Measurements from ENCODE around the gene RACGAP1.

The RACGAP1 gene

DNA sequence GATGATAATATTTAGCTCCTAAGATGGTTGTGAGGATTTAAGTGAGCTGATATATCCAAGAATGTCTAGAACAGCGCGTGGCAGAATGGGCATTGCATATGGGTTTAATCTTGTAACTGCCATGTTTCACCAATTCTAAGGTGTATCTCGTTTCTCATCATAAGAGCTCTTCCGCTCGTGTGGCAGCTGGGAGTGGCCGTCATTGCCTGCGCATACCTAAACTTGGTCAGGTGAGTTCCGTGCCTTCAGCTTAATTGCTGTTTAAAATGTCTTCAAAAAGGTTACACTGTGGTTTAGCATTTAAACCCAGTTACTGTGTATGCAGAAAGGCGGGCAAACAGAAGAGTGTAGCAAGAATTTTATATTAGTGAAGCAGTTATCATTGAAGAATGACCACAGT is 79.2 kb downstream of the RACGAP1 start:
- in situ Hi-C loops (cut with MboI; ENCODE audit: low sequenced_read_pairs, unreplicated experiment): no loop called here
- DNase-seq (ENCODE audit: low spot score): no peak
- TF ChIP-seq, protein P1, sequence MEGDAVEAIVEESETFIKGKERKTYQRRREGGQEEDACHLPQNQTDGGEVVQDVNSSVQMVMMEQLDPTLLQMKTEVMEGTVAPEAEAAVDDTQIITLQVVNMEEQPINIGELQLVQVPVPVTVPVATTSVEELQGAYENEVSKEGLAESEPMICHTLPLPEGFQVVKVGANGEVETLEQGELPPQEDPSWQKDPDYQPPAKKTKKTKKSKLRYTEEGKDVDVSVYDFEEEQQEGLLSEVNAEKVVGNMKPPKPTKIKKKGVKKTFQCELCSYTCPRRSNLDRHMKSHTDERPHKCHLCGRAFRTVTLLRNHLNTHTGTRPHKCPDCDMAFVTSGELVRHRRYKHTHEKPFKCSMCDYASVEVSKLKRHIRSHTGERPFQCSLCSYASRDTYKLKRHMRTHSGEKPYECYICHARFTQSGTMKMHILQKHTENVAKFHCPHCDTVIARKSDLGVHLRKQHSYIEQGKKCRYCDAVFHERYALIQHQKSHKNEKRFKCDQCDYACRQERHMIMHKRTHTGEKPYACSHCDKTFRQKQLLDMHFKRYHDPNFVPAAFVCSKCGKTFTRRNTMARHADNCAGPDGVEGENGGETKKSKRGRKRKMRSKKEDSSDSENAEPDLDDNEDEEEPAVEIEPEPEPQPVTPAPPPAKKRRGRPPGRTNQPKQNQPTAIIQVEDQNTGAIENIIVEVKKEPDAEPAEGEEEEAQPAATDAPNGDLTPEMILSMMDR (IDR thresholded peaks at IDR 0.05; ENCODE audit: borderline replicate concordance, control extremely low read depth, extremely low read depth, insufficient read depth, missing control alignments): no peak

GRCh38 chr12:49945394-49946080 is 79.8 kb downstream of the RACGAP1 start:
- in situ Hi-C loops (cut with MboI; ENCODE audit: low sequenced_read_pairs, unreplicated experiment): no loop called here
- TF ChIP-seq, protein P1 (IDR thresholded peaks at IDR 0.05; ENCODE audit: borderline replicate concordance, control extremely low read depth, extremely low read depth, insufficient read depth, missing control alignments): peak; percentile 94
- DNase-seq (ENCODE audit: low spot score): peak; percentile 93

DNA sequence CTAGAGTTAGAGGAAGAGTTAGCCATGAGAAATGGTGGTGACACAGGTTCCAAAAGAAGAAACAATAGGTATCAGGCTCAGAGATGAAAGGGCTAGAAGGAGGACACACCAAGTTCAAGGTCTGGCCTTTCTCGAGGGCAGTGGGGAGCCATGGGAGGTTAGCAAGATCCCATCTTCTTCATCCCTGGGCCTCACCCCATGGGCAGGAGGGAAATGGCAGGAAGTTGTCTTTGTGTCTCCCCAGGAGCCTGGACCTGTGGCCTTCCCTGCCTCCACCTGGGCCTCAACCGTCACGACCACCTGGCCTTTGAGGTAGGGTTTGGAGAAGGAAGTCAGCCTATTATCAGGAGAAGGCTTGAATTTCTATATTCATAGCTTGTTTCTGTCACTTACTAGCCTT is 80.6 kb downstream of the RACGAP1 start:
- in situ Hi-C loops (cut with MboI; ENCODE audit: low sequenced_read_pairs, unreplicated experiment): no loop called here
- TF ChIP-seq, protein P1 (IDR thresholded peaks at IDR 0.05; ENCODE audit: borderline replicate concordance, control extremely low read depth, extremely low read depth, insufficient read depth, missing control alignments): no peak
- no peak for DNase-seq (ENCODE audit: low spot score)

GRCh38 chr12:49944046-49944445 is 81.2 kb downstream of the RACGAP1 start:
- in situ Hi-C loops (cut with MboI; ENCODE audit: low sequenced_read_pairs, unreplicated experiment): no loop called here
- no peak for DNase-seq (ENCODE audit: low spot score)
- TF ChIP-seq, protein P1 (IDR thresholded peaks at IDR 0.05; ENCODE audit: borderline replicate concordance, control extremely low read depth, extremely low read depth, insufficient read depth, missing control alignments): no peak

DNA sequence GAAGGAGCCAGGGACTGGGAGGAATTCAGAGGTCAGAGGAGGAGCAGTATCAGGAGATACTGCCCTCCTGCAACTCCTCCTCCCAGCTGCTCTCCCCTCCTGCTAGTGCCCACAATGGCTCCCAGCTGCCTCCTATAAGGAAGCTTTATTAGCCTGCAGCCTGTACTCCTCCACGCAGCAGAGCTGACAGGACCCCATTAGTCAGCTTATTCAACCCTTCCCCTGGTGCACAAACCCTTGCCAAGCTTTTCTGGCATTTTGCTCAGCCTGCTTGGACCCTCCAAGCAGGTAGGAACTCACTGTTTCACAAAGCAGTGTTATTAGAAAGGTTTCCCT is 81.7 kb downstream of the RACGAP1 start:
- in situ Hi-C loops (cut with MboI; ENCODE audit: low sequenced_read_pairs, unreplicated experiment): no loop called here
- DNase-seq (ENCODE audit: low spot score): no peak
- TF ChIP-seq, protein P1 (IDR thresholded peaks at IDR 0.05; ENCODE audit: borderline replicate concordance, control extremely low read depth, extremely low read depth, insufficient read depth, missing control alignments): no peak

GRCh38 chr12:49942921-49943624 is 82.2 kb downstream of the RACGAP1 start:
- TF ChIP-seq, protein P1 (IDR thresholded peaks at IDR 0.05; ENCODE audit: borderline replicate concordance, control extremely low read depth, extremely low read depth, insufficient read depth, missing control alignments): no peak
- no peak for DNase-seq (ENCODE audit: low spot score)
- in situ Hi-C loops (cut with MboI; ENCODE audit: low sequenced_read_pairs, unreplicated experiment): no loop called here
